Measurements from ENCODE around the gene COPS6.

Gene COPS6

GRCh38 chr7:100085515-100085914 lies 3.3 kb upstream of the COPS6 start:
- Histone ChIP-seq H3K4me3 (ENCODE audit: low read length) (no peak overlapping the region), H3K27me3 (ENCODE audit: control insufficient read depth, insufficient read depth, low read length) (no peaks in the 10 kb centered on the region), H3K9ac (ENCODE audit: low read length) (no peak overlapping the region), H3K36me3 (ENCODE audit: control insufficient read depth, insufficient read depth, low read length) (peaks cover 3% of the 10 kb centered on the region), H3K4me1 (ENCODE audit: control insufficient read depth, insufficient read depth, low read length) (peaks cover 16% of the 10 kb centered on the region), H3K27ac (ENCODE audit: low read depth, low read length) (no peak overlapping the region)

- H3K4me3 ChIP-seq (ENCODE audit: low read length) = no peak overlapping the region
- H3K36me3 ChIP-seq (ENCODE audit: control insufficient read depth, insufficient read depth, low read length) = peaks cover 15% of the 10 kb centered on the region
- no peak overlapping the region for H3K9ac ChIP-seq (ENCODE audit: low read length)
- H3K4me1 ChIP-seq (ENCODE audit: control insufficient read depth, insufficient read depth, low read length) = peaks cover 11% of the 10 kb centered on the region
- peak overlapping the region; percentile 88 for H3K27ac ChIP-seq (ENCODE audit: low read depth, low read length)
- H3K27me3 ChIP-seq (ENCODE audit: control insufficient read depth, insufficient read depth, low read length) = no peaks in the 10 kb centered on the region
Observed at GRCh38 chr7:100087055-100087750, 1.6 kb upstream of the COPS6 start.

GRCh38 chr7:100088095-100088620 lies 611 bp upstream of the COPS6 start:
- Histone ChIP-seq H3K36me3 (ENCODE audit: control insufficient read depth, insufficient read depth, low read length) (peaks cover 24% of the 10 kb centered on the region), H3K27ac (ENCODE audit: low read depth, low read length) (peak overlapping the region; percentile 88), H3K9ac (ENCODE audit: low read length) (peak overlapping the region; percentile 57), H3K4me1 (ENCODE audit: control insufficient read depth, insufficient read depth, low read length) (peaks cover 11% of the 10 kb centered on the region), H3K27me3 (ENCODE audit: control insufficient read depth, insufficient read depth, low read length) (no peaks in the 10 kb centered on the region), H3K4me3 (ENCODE audit: low read length) (peak overlapping the region; percentile 99)

GRCh38 chr7:100089458-100090196 lies 858 bp downstream of the COPS6 start:
- Histone ChIP-seq H3K9ac (ENCODE audit: low read length) (peak overlapping the region; percentile 57), H3K36me3 (ENCODE audit: control insufficient read depth, insufficient read depth, low read length) (peaks cover 36% of the 10 kb centered on the region), H3K4me3 (ENCODE audit: low read length) (peak overlapping the region; percentile 99), H3K27ac (ENCODE audit: low read depth, low read length) (peak overlapping the region; percentile 88), H3K4me1 (ENCODE audit: control insufficient read depth, insufficient read depth, low read length) (peaks cover 11% of the 10 kb centered on the region), H3K27me3 (ENCODE audit: control insufficient read depth, insufficient read depth, low read length) (no peaks in the 10 kb centered on the region)

- Histone ChIP-seq H3K36me3 (ENCODE audit: control insufficient read depth, insufficient read depth, low read length) (peaks cover 43% of the 10 kb centered on the region), H3K27me3 (ENCODE audit: control insufficient read depth, insufficient read depth, low read length) (no peaks in the 10 kb centered on the region), H3K9ac (ENCODE audit: low read length) (no peak overlapping the region), H3K4me1 (ENCODE audit: control insufficient read depth, insufficient read depth, low read length) (peaks cover 11% of the 10 kb centered on the region), H3K4me3 (ENCODE audit: low read length) (no peak overlapping the region), H3K27ac (ENCODE audit: low read depth, low read length) (no peak overlapping the region)
Observed at GRCh38 chr7:100090527-100091410, 2.0 kb downstream of the COPS6 start.

- H3K9ac ChIP-seq (ENCODE audit: low read length) = no peak overlapping the region
- H3K4me1 ChIP-seq (ENCODE audit: control insufficient read depth, insufficient read depth, low read length) = peaks cover 11% of the 10 kb centered on the region
- no peaks in the 10 kb centered on the region for H3K27me3 ChIP-seq (ENCODE audit: control insufficient read depth, insufficient read depth, low read length)
- H3K27ac ChIP-seq (ENCODE audit: low read depth, low read length) = no peak overlapping the region
- peaks cover 50% of the 10 kb centered on the region for H3K36me3 ChIP-seq (ENCODE audit: control insufficient read depth, insufficient read depth, low read length)
- H3K4me3 ChIP-seq (ENCODE audit: low read length) = no peak overlapping the region
Observed at GRCh38 chr7:100091411-100092181, 2.8 kb downstream of the COPS6 start.

GRCh38 chr7:100093054-100093453 lies 4.3 kb downstream of the COPS6 start:
- Histone ChIP-seq H3K9ac (ENCODE audit: low read length) (no peak overlapping the region), H3K27ac (ENCODE audit: low read depth, low read length) (no peak overlapping the region)

GRCh38 chr7:100093498-100093897 lies 4.7 kb downstream of the COPS6 start:
- H3K27ac ChIP-seq (ENCODE audit: low read depth, low read length) = no peak overlapping the region
- H3K4me1 ChIP-seq (ENCODE audit: control insufficient read depth, insufficient read depth, low read length) = peaks cover 7% of the 10 kb centered on the region
- no peaks in the 10 kb centered on the region for H3K27me3 ChIP-seq (ENCODE audit: control insufficient read depth, insufficient read depth, low read length)
- peaks cover 65% of the 10 kb centered on the region for H3K36me3 ChIP-seq (ENCODE audit: control insufficient read depth, insufficient read depth, low read length)
- no peak overlapping the region for H3K4me3 ChIP-seq (ENCODE audit: low read length)
- no peak overlapping the region for H3K9ac ChIP-seq (ENCODE audit: low read length)

More at GRCh38 chr7:100093054-100093453, 4.3 kb downstream of the COPS6 start:
- Histone ChIP-seq H3K36me3 (ENCODE audit: control insufficient read depth, insufficient read depth, low read length) (peaks cover 61% of the 10 kb centered on the region), H3K4me3 (ENCODE audit: low read length) (no peak overlapping the region), H3K27me3 (ENCODE audit: control insufficient read depth, insufficient read depth, low read length) (no peaks in the 10 kb centered on the region), H3K4me1 (ENCODE audit: control insufficient read depth, insufficient read depth, low read length) (peaks cover 8% of the 10 kb centered on the region)

GRCh38 chr7:100093925-100094486 lies 5.2 kb downstream of the COPS6 start:
- no peak overlapping the region for H3K9ac ChIP-seq (ENCODE audit: low read length)
- H3K4me1 ChIP-seq (ENCODE audit: control insufficient read depth, insufficient read depth, low read length) = peaks cover 7% of the 10 kb centered on the region
- no peak overlapping the region for H3K27ac ChIP-seq (ENCODE audit: low read depth, low read length)

GRCh38 chr7:100095289-100095688 lies 6.5 kb downstream of the COPS6 start:
- H3K27me3 ChIP-seq (ENCODE audit: control insufficient read depth, insufficient read depth, low read length) = no peaks in the 10 kb centered on the region
- no peak overlapping the region for H3K4me3 ChIP-seq (ENCODE audit: low read length)
- no peak overlapping the region for H3K9ac ChIP-seq (ENCODE audit: low read length)
- peaks cover 70% of the 10 kb centered on the region for H3K36me3 ChIP-seq (ENCODE audit: control insufficient read depth, insufficient read depth, low read length)
- H3K4me1 ChIP-seq (ENCODE audit: control insufficient read depth, insufficient read depth, low read length) = peaks cover 7% of the 10 kb centered on the region
- no peak overlapping the region for H3K27ac ChIP-seq (ENCODE audit: low read depth, low read length)

More at GRCh38 chr7:100093925-100094486, 5.2 kb downstream of the COPS6 start:
- H3K4me3 ChIP-seq (ENCODE audit: low read length) = no peak overlapping the region
- peaks cover 69% of the 10 kb centered on the region for H3K36me3 ChIP-seq (ENCODE audit: control insufficient read depth, insufficient read depth, low read length)
- no peaks in the 10 kb centered on the region for H3K27me3 ChIP-seq (ENCODE audit: control insufficient read depth, insufficient read depth, low read length)

GRCh38 chr7:100095704-100096103 lies 6.9 kb downstream of the COPS6 start:
- no peak overlapping the region for H3K4me3 ChIP-seq (ENCODE audit: low read length)
- no peaks in the 10 kb centered on the region for H3K27me3 ChIP-seq (ENCODE audit: control insufficient read depth, insufficient read depth, low read length)
- no peak overlapping the region for H3K9ac ChIP-seq (ENCODE audit: low read length)
- H3K36me3 ChIP-seq (ENCODE audit: control insufficient read depth, insufficient read depth, low read length) = peaks cover 66% of the 10 kb centered on the region
- peaks cover 7% of the 10 kb centered on the region for H3K4me1 ChIP-seq (ENCODE audit: control insufficient read depth, insufficient read depth, low read length)
- no peak overlapping the region for H3K27ac ChIP-seq (ENCODE audit: low read depth, low read length)

Data from rectal smooth muscle tissue (tissue), 1 donor.